ENCODE data around the gene TRAPPC11. TPM values are rescaled to one million over a fixed set of nuclear protein-coding genes. Genes with fewer than 3 reads are reported as not detected.

The TRAPPC11 gene
- total RNA-seq, 1 experiment from 2014 or later, result 34.5 TPM

DNA sequence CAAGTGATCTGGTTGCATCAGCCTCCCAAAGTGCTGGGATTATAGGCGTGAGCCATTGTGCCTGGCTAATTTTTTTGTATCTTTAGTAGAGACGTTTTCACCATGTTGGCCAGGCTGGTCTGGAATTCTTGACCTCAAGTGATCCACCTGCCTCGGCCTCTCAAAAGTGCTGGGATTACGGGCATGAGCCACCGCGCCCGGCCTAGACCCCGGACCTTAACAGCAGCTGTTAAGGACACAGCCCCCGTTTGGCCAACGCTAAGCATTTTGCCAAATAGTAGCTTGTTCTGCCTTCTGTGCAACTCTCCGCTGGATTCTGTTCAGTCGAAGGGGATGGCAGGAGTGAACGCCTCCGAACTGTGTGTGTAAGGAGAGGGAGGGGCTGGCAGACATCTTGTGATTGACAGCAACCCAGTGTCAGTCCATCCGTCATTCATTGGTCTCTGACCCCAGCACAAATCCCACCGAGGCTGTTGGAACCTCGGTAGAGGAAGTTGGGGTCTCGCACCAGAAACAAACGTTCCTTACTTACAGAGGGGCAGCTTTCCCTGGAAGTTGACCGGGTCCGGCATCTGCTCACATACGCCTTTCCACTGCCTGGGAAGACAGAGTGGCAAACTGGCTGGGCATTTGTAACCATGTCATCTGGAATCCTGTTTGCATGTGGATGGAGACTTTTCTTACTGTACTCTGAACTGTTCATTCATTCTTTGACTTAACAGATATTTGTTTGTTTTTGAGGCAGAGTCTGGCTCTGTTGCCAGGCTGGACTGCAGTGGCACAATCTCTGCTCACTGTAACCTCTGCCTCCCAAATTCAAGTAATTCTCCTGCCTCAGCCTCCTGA lies 69.4 kb downstream of the TRAPPC11 start:
- Histone ChIP-seq H3K36me3 (ENCODE audit: insufficient read depth, low read length) (no peaks in the 10 kb centered on the region), H3K9me2 (replicated peaks; ENCODE audit: insufficient read depth, low read length) (no peaks in the 10 kb centered on the region), H3K4me1 (ENCODE audit: low read length) (no peaks in the 10 kb centered on the region), H3K4me2 (ENCODE audit: low read depth, low read length, poor library complexity, severe bottlenecking) (no peak overlapping the region), H3K79me2 (ENCODE audit: low read length) (no peaks in the 10 kb centered on the region), H3K9ac (ENCODE audit: low read length) (no peak overlapping the region), H3K9me3 (ENCODE audit: low read length) (no peaks in the 10 kb centered on the region), H2AFZ (ENCODE audit: low read length) (no peak overlapping the region), H3K4me3 (ENCODE audit: low read length) (no peak overlapping the region), H3K27me3 (ENCODE audit: low read length) (no peaks in the 10 kb centered on the region), H4K20me1 (ENCODE audit: insufficient read depth, low read depth, low read length) (no peaks in the 10 kb centered on the region), H3K27ac (ENCODE audit: low read length) (no peak overlapping the region)
- no peak for DNase-seq

DNA sequence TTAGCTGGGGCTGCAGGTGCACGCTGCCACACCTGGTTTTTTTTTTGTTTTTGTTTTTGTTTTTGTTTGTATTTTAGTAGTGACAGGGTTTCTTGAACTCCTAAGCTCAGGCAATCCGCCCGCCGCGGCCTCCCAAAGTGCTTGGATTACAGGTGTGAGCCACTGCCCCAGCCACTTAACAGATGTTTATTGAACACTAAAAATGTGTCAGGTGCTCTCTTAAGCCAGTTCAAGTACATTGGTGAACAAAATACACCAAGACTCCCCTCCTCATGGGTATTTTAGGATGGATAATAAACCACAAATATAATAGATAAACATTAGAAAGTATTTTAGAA lies 69.9 kb downstream of the TRAPPC11 start:
- H3K4me1 ChIP-seq (ENCODE audit: low read length), result no peaks in the 10 kb centered on the region
- no peak overlapping the region for H3K4me2 ChIP-seq (ENCODE audit: low read depth, low read length, poor library complexity, severe bottlenecking)
- DNase-seq, result no peak
- no peak overlapping the region for H3K4me3 ChIP-seq (ENCODE audit: low read length)
- H3K27ac ChIP-seq (ENCODE audit: low read length), result no peak overlapping the region
- no peaks in the 10 kb centered on the region for H3K9me2 ChIP-seq (replicated peaks; ENCODE audit: insufficient read depth, low read length)
- H2AFZ ChIP-seq (ENCODE audit: low read length), result no peak overlapping the region
- no peaks in the 10 kb centered on the region for H3K79me2 ChIP-seq (ENCODE audit: low read length)
- no peaks in the 10 kb centered on the region for H3K36me3 ChIP-seq (ENCODE audit: insufficient read depth, low read length)
- no peaks in the 10 kb centered on the region for H3K27me3 ChIP-seq (ENCODE audit: low read length)
- H4K20me1 ChIP-seq (ENCODE audit: insufficient read depth, low read depth, low read length), result no peaks in the 10 kb centered on the region
- H3K9ac ChIP-seq (ENCODE audit: low read length), result no peak overlapping the region
- H3K9me3 ChIP-seq (ENCODE audit: low read length), result no peaks in the 10 kb centered on the region

DNA sequence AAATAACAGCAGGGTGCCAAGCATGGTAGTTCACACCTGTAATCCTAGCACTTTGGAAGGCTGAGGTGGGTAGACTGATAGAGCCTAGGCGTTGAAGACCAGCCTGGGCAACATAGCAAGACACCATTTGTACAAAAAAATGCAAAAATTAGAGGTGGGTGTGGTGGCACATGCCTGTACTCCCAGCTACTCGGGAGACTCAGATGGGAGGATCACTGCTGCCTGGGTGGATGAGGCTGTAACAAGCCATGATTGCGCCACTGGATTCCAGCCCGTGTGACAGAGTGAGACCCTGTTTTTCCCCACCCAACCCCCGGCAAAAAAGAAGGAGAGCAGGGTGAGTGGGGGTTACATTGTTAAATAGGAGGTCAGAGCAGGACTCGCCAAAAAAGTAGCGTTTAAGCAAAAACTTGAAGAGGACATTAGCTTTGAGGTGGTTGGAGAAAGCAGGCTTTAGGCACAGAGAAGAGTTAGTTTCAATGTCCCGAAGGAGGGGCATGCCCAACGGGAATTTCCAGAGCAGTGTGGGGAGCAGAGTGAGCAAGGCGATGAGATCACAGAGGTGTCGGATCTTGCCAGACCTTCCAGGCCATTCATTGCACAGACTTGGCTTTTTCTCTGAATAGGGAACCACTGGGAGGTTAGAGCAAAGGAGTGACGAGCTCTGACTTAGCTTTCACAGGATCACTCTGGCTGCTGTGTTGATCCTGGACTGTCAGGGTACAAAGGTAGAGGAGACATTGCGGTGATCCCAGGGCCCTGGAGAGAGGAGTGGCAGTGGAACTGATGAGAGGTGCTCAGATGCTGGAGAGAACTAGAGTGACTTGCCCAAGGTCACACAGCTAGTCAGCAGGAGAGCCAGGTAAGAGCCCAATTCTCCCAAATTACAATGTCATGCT lies 70.6 kb downstream of the TRAPPC11 start:
- Histone ChIP-seq H3K27ac (ENCODE audit: low read length) (no peak overlapping the region), H4K20me1 (ENCODE audit: insufficient read depth, low read depth, low read length) (no peaks in the 10 kb centered on the region), H3K4me3 (ENCODE audit: low read length) (no peak overlapping the region), H3K79me2 (ENCODE audit: low read length) (no peaks in the 10 kb centered on the region), H2AFZ (ENCODE audit: low read length) (no peak overlapping the region), H3K27me3 (ENCODE audit: low read length) (no peaks in the 10 kb centered on the region), H3K36me3 (ENCODE audit: insufficient read depth, low read length) (no peaks in the 10 kb centered on the region), H3K4me2 (ENCODE audit: low read depth, low read length, poor library complexity, severe bottlenecking) (no peak overlapping the region), H3K9ac (ENCODE audit: low read length) (no peak overlapping the region), H3K4me1 (ENCODE audit: low read length) (no peaks in the 10 kb centered on the region), H3K9me3 (ENCODE audit: low read length) (no peaks in the 10 kb centered on the region), H3K9me2 (replicated peaks; ENCODE audit: insufficient read depth, low read length) (no peaks in the 10 kb centered on the region)
- DNase-seq, result no peak

DNA sequence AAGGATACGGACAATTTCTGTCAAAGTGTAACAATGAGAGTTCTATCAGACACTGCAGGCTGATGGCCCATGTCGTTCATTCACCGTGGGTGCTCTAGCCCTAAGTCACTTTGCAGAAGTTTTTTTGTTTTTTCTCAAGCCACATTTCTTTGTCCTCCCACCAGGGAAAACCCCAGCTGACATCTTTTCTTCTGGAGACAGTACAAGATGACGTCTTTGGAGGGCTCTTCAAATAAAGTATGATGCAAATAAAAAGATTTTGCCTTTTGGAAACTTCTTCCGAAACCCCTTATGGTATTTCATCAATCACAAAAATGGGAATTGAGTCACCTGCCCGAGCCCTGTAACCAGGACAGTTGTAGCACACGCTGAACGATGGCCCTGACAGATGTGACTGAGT lies 73.2 kb downstream of the TRAPPC11 start:
- H3K4me2 ChIP-seq (ENCODE audit: low read depth, low read length, poor library complexity, severe bottlenecking), result no peak overlapping the region
- H3K4me3 ChIP-seq (ENCODE audit: low read length), result no peak overlapping the region
- H3K27ac ChIP-seq (ENCODE audit: low read length), result no peak overlapping the region
- H3K9ac ChIP-seq (ENCODE audit: low read length), result no peak overlapping the region
- no peaks in the 10 kb centered on the region for H3K4me1 ChIP-seq (ENCODE audit: low read length)
- no peaks in the 10 kb centered on the region for H4K20me1 ChIP-seq (ENCODE audit: insufficient read depth, low read depth, low read length)
- H3K79me2 ChIP-seq (ENCODE audit: low read length), result no peaks in the 10 kb centered on the region
- no peaks in the 10 kb centered on the region for H3K9me3 ChIP-seq (ENCODE audit: low read length)
- no peaks in the 10 kb centered on the region for H3K27me3 ChIP-seq (ENCODE audit: low read length)
- H3K9me2 ChIP-seq (replicated peaks; ENCODE audit: insufficient read depth, low read length), result no peaks in the 10 kb centered on the region
- no peak for DNase-seq
- H2AFZ ChIP-seq (ENCODE audit: low read length), result no peak overlapping the region
- no peaks in the 10 kb centered on the region for H3K36me3 ChIP-seq (ENCODE audit: insufficient read depth, low read length)

DNA sequence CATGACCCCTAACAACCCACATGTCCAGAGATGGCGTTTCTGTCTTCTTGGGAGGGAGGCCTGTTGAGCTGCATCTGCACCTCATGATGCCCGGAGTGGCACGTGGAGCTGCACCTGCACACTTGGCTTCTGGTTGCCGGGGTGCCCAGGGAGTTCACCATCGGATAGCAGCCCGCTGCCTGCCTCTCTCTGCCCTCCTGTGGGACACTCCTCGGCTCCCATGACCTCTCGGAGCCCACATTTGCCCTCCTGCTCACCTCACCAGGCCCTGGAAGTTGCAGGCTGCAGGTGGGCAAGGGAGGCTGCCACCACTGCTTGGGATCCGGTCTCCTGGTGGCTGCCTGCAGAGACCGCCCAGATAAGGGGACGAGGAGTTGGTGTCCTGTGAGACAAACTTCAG lies 74.1 kb downstream of the TRAPPC11 start:
- H2AFZ ChIP-seq (ENCODE audit: low read length), result no peak overlapping the region
- no peak for DNase-seq
- no peaks in the 10 kb centered on the region for H3K4me1 ChIP-seq (ENCODE audit: low read length)
- H3K4me3 ChIP-seq (ENCODE audit: low read length), result no peak overlapping the region
- no peaks in the 10 kb centered on the region for H3K27me3 ChIP-seq (ENCODE audit: low read length)
- no peaks in the 10 kb centered on the region for H3K9me3 ChIP-seq (ENCODE audit: low read length)
- H3K27ac ChIP-seq (ENCODE audit: low read length), result no peak overlapping the region
- no peak overlapping the region for H3K9ac ChIP-seq (ENCODE audit: low read length)
- H3K36me3 ChIP-seq (ENCODE audit: insufficient read depth, low read length), result no peaks in the 10 kb centered on the region
- no peaks in the 10 kb centered on the region for H3K9me2 ChIP-seq (replicated peaks; ENCODE audit: insufficient read depth, low read length)
- H3K4me2 ChIP-seq (ENCODE audit: low read depth, low read length, poor library complexity, severe bottlenecking), result no peak overlapping the region
- H3K79me2 ChIP-seq (ENCODE audit: low read length), result no peaks in the 10 kb centered on the region
- H4K20me1 ChIP-seq (ENCODE audit: insufficient read depth, low read depth, low read length), result no peaks in the 10 kb centered on the region

DNA sequence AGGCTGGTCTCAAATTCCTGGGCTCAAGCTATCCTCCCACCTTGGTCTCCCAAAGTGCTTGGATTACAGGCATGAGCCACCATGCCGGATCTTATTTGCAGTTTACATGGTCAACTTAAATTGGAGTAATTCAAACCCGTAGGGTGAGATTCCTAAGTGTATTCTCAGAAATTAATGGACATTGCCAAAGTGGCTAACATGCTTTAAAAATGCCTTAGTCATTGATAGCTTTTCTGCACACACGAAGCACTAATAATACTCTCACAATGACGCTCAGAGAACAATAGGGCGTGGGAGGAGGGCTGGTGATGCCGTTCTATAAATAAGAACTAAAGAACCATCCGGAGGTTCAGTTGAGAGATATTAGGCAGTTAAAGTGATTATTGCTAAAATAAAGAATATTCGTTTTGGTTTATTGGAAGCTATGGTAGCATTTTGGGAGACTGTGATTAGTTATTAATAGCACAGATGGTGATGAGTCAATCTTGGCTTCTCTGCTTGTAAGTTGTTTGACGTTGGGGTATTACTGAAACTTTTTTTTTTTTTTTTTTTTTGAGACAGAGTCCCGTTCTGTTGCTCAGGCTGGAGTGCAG lies 79.1 kb downstream of the TRAPPC11 start:
- no peak overlapping the region for H3K4me3 ChIP-seq (ENCODE audit: low read length)
- DNase-seq, result no peak
- no peaks in the 10 kb centered on the region for H3K9me3 ChIP-seq (ENCODE audit: low read length)
- no peaks in the 10 kb centered on the region for H3K79me2 ChIP-seq (ENCODE audit: low read length)
- H3K4me2 ChIP-seq (ENCODE audit: low read depth, low read length, poor library complexity, severe bottlenecking), result no peak overlapping the region
- no peak overlapping the region for H3K9ac ChIP-seq (ENCODE audit: low read length)
- no peaks in the 10 kb centered on the region for H3K36me3 ChIP-seq (ENCODE audit: insufficient read depth, low read length)
- no peaks in the 10 kb centered on the region for H4K20me1 ChIP-seq (ENCODE audit: insufficient read depth, low read depth, low read length)
- no peaks in the 10 kb centered on the region for H3K4me1 ChIP-seq (ENCODE audit: low read length)
- H3K27ac ChIP-seq (ENCODE audit: low read length), result no peak overlapping the region
- H3K27me3 ChIP-seq (ENCODE audit: low read length), result no peaks in the 10 kb centered on the region
- H2AFZ ChIP-seq (ENCODE audit: low read length), result no peak overlapping the region
- no peaks in the 10 kb centered on the region for H3K9me2 ChIP-seq (replicated peaks; ENCODE audit: insufficient read depth, low read length)

DNA sequence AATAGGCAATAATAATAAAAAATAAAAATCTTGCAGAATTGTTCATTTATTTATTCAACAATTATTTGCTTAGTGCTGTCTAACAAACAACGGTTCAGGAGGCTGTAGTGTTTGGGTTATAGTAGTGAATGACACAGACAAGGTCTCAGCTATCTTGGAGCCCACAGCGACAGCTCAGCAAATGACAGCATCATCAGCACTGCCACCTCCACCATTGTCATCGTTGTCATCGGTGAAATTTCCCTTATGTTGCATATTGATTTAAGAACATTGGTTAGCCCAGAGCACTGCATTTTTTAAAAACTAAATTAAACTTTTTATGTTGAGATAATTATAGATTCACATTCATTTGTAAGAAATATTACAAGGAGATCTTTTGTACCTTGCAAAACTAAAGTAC lies 79.9 kb downstream of the TRAPPC11 start:
- H3K79me2 ChIP-seq (ENCODE audit: low read length), result no peaks in the 10 kb centered on the region
- no peaks in the 10 kb centered on the region for H3K9me2 ChIP-seq (replicated peaks; ENCODE audit: insufficient read depth, low read length)
- no peak overlapping the region for H3K4me2 ChIP-seq (ENCODE audit: low read depth, low read length, poor library complexity, severe bottlenecking)
- H3K4me3 ChIP-seq (ENCODE audit: low read length), result no peak overlapping the region
- H3K27me3 ChIP-seq (ENCODE audit: low read length), result no peaks in the 10 kb centered on the region
- no peaks in the 10 kb centered on the region for H4K20me1 ChIP-seq (ENCODE audit: insufficient read depth, low read depth, low read length)
- H3K27ac ChIP-seq (ENCODE audit: low read length), result no peak overlapping the region
- H3K9ac ChIP-seq (ENCODE audit: low read length), result no peak overlapping the region
- H3K4me1 ChIP-seq (ENCODE audit: low read length), result no peaks in the 10 kb centered on the region
- H3K9me3 ChIP-seq (ENCODE audit: low read length), result no peaks in the 10 kb centered on the region
- no peak overlapping the region for H2AFZ ChIP-seq (ENCODE audit: low read length)
- H3K36me3 ChIP-seq (ENCODE audit: insufficient read depth, low read length), result no peaks in the 10 kb centered on the region
- DNase-seq, result no peak
